Activated CD4-positive, alpha-beta T cell treated with anti-CD3 and anti-CD28 coated beads for 48 hours (primary cell): Measurements from ENCODE around the gene ERICH3.

ENCODE experiments used
- DNase-seq: peaks from one replicate; pipeline ENCODE4 v3.0.0-alpha.2; 2020

ERICH3 gene, protein sequence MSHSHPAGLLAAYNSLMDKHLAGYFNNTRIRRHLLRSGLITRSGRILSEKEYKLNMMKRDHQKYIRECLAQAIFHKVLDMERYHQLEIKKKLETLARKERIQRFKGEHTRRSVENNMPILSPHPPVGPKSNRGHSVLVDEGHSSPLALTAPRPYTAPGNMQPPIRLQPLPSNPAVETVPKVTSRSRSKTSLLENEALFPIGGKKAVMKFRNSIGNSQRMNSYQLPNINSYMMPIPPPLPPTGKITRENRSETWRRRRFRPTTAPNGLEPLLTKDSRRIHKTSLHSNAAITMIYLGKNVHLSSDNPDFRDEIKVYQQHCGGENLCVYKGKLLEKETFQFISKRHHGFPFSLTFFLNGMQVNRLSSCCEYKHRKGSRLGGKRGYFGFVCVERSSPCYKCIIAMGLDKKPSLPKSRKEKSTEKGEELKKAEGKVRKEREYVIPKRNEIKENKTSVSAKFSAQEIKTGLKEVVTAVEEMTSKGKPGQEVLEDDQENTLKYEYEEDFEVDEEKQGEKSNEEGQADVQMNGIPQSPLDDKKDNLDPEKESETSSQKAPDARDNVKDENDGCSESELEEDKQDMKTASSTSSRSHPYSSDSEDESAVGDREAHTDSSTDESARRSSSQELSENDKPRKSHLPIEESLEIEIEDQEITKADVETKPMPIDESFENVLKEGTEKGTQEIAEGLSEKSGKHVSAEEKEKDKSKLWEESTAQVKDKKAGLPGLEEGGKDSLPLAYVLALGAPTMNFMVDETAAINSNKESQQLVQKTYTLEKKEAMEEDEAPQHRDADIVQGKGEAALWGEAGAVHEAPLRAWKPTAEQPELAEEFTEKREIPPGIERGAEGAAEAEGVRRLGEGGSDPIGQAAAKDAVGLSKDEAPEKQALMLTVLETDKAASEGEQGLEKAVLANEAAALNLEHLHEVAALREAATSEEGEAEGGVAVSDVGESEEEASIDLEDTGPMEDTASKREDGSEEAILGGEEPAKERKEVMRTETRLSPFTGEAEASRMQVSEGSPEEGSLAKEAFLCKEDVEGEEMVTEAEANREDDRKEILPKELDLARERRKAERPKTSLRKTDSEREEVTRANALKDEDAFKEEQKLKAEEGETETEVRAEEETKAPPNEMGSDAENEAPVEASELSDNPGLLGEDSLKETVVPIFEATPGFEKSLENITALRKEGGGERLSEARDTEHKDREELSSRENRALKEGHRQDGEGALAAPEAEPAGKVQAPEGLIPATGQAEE (N-terminal part only)

DNA sequence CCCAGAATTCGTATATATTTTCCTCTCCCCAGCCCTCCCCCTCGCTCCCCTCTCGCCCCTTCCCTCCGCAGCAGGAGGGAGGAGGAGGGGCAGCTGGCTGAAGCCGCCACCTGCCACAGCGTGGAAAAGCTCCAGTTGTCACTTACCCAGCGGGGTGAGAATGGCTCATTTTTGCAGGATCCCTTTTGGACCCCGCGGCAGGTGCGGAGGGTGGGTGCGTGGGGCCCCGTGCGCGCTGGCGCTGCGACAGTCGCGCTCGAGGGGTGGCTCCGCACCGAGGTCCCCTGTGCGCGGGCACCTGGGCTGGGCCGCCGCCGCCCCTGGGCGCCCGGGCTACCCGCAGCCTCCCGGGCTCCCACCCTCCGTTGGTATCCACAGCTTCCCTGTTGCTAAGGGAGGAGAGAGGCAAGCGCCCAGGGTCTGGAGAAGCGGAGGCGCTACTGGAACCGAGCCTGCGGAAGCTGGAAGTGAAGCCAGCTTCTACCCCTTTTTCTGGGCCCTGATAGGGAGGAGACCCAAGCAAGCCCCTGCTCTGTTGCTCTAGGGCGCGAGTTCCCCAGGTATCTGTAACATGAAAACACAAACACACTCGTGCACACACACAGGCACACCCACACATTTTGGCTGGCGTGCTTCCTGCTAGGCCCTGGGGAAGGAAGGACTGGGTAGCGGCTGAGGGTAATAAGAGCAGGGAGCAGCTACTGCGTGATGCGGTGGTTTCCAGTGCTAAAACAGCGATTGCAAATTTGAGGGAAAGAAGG is at the start of gene ERICH3:
Gene ERICH3, minus strand, starts transcription at position 442 of the 761 bp plus-strand sequence. Its CDS starts 273 bp downstream, at position 169.
- no peak for DNase-seq

DNA sequence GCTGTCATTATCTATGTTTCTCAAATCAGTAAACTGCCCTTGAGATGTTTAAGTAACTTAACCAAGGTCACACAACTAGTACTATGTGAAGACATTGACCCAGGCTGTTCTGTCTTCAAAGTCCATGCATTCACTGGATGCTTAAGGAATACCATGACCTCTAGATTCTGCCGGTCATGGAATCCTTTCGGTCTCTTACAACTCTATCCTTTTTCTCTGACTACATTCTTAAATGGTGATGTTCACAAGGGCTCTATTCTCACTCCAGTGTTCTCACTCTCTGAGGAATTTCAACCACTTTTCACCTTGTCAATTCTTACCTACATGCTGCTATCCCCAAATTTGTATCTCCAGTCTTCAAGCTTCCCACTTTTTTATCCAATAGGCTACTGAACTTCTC is 44.0 kb upstream of the ERICH3 start:
- DNase-seq = no peak

DNA sequence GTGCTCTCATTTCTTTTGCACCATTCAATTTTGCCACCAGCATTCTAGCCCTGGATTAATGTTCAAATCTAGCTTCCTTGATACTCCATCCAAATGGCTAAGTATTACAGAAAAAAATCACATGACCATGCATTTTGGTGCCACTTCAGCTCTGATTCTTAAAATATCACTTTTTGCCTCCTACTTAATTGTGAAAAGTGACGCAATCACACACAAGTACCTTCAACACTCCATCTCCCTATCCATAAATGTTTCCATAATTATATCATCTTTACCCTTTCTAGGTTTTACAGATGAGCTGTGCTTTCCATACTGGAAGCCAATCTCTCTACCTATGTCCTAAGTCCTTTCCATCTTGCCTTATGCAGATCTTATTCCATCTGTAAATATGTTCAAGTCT is 43.2 kb upstream of the ERICH3 start:
- no peak for DNase-seq

DNA sequence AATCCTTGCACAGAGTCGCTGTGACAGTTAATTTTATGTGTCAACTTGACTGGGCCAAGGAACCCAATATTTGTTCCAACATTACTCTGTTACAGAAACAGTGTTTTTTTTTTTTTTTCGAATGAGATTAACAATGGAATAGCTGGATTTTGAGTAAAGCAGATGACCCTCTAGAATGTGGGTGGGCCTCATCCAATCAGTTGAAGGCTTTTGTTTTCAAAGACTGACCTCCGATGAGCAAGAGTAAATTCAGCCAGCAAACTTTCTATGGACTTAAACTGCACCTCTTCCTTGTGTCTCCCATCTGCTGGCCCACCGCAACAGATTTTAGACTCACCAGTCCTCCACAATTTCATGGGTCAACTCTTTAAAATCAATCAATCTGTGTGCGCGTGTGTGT is 42.2 kb upstream of the ERICH3 start:
- DNase-seq = no peak

DNA sequence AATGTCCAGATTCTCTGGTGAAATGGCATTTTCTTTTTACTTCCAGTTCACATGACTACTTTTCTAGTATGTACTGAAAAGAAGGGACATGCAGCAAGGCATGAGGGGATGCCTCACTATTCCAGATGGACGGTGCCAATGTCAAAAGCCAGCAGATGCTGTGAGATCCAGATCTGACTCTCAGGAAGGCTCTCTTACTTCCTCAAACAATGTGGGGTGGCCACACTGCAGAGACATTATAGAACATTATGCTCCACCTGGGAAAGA is 41.6 kb upstream of the ERICH3 start:
- DNase-seq = no peak

DNA sequence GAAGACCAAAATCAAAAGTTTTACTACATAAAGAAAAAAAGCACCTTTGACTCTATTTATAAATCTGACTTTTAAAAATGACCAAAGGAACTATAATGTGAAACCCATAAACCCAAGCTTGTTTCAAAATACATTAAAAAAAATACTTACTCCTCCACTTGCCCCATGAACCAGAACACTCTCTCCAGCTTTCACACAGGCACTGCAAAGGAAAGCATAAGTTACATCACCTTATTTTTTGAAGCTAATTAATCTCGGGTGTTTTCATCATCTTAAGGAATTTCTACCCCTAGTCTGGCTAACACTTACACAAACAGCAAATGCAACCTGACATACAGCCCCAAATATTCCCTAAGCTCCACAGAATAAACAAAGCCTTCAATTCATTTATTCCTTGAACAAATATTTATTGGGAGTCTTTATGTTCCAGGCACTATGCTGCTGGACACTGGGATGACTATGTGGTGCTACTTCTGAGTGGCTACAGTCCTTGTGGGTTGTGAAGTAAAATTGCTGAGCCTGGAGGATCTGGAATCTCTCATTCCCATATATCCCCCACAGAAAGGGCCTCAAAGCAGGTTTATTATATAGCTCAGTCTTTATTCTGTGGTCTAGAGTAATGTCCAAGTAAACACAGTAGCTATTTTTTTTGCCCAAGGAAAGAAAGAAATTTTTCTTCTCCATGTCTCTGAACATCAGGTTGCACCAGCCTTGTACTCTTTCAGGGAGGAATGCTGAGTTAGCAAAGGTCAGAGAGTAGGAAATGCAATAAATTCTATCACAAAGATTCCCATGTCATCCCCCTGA is 41.0 kb upstream of the ERICH3 start:
- no peak for DNase-seq

DNA sequence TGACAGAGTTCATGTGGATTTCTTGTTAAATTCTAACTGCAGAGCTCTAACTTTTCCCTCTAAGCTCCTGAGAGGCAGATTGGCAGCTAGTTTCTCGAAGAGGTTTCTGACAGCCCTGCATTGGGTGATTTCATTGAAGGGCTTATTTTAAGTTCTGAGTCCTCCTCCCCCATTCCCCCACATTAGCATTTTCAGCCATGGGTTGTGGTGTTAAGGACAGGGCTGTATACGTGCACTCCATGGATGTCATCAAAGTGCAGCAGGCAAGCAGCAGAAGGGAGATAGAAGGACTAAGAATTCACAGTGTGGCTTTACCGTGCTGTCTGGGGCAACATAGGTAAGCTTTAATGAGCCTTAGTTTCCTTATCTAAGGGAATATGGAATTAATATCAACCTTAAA is 40.3 kb upstream of the ERICH3 start:
- DNase-seq = no peak

DNA sequence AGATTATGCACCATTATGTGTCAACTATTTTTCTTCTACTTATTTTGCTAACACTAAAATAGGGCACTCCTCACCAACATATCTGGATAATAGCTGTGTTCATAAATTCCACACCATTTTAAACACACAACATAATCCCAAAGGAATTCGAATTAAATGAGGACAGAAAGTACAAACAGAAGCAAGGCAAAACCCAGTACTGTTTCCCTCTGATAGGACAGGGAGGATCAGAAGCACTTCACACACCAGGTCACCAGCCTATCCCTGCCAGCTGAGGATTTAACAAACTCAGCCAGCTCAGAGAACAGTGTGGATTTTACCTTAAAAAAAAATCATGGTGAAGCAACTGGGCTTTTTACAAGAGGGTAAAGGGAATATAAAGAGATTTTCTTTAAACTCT is 39.3 kb upstream of the ERICH3 start:
- DNase-seq = no peak

DNA sequence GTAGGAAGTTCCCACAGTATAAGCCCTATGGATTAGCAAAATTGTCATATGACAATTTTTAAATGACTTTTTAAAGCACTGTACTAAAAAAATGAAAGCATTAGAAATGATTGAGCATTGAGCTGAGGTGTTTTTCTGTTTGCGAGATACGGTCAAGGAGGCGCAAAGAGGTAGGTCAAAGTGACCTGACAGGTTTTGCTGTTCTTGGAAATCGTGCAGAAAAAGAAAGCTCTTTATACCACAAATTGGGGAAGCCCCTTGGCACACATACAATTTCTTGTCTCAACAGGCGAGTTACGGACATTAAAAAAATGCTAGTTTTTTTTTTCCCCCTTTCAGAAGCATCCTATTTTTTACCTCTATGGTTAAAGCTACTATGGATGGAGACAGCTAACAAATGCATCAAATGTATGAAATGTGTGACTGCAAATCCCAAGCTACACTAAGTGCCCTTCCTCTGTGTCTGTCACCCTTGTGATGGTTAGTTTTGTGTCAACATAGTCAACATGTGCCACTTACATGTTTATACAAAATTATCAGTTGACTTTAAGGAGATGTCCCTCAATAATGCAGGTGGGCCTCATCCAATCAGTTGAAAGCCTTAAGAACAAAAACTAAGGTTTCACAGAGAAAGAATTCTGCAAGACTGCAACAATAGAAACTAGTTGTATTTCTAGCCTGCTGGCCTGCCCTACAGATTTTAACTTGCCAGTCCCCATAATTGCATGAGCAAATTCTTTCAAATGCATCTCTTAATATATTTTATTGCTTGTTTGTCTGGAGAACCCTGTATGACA is 30.0 kb upstream of the ERICH3 start:
- no peak for DNase-seq

DNA sequence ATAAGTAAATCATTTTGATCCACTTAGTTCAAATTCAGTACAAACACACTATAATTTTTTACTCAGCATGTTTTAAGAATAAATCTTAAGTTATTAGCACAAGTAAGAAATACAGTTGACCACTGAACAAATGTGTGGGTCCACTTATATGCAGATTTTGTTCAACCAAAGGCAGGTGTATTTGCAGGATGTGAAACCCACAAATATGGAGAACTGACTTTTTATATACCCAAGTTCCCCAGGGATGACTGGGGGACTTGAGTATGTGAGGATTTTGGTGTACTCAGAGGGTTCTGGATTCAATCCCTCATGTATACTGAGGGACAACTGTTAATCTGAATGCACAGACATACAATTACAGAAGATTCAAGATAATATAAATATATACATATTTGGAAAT is 25.7 kb upstream of the ERICH3 start:
- DNase-seq = no peak

DNA sequence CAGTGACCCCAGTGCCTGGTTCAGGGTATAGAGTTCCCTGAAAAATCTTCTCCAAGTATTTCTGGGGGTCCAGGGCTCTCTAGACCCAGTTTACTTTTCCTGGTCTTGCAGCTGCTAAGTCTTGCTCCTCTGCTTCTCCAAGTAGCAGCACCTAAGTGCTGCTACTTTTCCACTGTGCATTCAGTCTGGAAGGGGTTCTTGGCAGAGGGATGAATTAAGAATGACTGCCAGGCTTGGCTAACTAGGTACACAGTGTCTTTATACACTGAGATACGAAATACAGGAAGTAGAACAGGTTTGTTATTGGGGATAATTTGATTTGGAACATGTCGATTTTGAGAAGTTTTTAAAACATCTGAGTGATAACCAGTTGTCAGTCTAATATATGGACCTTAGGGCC is 24.2 kb upstream of the ERICH3 start:
- DNase-seq = no peak

DNA sequence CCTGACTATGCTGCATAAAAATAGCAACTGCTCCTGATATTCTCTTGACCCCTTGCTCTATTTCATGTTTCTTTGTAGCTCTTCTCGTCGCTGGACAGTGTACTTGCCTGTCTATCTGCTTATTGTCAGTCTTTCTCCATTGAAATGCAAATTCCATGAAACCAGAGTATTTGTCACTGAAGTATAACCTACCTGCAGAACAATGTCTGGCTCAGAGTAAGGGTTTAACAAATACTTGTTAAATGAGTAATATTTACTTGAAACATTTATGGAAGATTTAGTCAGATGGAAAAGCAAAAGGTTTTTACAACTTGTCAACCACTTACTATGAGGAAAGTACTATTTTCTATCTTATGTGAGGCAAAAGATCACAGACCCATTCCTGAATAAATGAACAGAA is 19.9 kb upstream of the ERICH3 start:
- DNase-seq = no peak

DNA sequence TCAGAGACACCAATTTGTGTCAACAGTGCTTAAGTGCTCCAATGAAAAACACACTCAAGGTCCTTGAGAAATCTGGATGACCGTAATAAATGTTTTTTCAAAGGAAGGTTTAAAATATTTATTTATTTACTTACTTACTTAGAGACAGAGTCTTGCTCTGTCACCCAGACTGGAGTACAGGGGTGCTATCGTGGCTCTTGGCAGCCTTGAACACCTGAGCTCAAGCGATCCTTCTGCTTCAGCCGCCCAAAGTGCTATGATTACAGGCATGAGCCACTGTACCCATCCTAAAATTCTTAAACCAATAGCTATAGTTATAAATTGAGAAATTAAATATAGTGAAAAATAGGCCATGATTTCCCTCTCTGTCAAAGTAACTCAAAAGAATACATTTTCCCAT is 17.3 kb upstream of the ERICH3 start:
- no peak for DNase-seq

DNA sequence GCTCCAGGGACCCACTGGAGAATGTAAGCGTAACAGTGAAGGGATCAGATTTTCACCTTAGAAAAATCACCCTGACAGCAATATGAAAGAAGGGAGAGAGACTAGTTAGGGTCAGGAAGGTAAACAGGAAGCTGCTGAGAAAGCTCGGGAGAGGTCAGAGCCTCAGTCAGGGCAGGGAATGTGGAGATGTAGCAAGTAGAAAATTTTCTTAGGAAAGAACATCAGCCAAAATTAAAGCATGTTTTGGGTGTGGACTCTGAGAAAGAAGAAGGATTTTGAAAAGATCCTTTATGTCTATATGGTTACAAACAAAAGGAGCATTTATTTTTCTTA is 16.7 kb upstream of the ERICH3 start:
- no peak for DNase-seq

DNA sequence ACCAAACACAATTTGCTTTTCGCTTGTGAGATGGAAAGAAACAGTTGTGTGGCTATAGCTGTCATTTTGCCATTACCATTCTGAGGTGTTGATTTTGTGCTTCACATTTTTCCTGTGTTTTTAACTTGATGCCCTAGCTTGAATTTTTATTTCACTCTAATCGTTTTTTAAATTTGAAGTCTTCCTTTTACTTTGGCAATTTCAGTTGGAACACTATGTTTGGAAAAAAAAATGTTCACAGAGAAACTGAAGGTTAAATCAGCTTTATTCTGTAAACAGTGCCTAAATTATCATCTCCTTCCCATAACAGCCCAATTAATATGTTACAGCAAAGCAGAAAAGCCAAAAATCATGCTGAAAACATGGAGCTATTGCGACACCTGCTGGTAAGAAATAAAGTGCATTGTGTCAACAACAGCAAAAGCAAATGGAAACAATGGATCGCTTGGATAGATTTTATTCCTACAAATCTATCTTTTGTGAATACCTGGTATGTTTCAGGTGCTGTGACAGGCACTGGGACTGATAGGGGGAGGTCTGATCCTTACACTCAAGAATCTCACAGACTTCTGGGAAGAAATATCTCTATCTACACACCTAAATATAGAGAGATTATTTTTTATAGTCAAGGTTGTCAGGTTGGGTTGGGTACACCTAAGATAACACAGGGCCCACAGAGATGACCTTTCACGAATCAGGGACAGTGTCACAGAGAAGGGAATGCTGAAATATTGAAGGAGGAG is 16.2 kb upstream of the ERICH3 start:
- DNase-seq = peak; percentile 46

DNA sequence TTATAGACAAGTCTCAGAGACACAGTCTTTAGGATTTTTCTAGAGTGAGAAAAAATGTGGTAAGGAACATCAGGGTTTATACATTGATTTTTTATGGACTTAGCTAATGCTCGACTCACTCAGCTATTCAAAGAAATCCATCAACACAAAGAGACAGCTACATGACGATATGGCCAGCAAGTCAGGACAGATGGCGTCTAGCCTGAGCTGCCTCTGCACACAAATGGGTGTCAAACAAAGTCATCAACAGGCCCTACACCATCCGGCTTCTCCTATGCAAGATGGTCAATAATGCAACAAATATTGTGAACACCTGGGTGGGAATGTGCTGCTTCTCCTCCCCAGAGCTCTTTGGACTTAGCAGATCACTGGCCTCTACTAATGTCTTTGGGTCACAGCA is 13.3 kb upstream of the ERICH3 start:
- no peak for DNase-seq

DNA sequence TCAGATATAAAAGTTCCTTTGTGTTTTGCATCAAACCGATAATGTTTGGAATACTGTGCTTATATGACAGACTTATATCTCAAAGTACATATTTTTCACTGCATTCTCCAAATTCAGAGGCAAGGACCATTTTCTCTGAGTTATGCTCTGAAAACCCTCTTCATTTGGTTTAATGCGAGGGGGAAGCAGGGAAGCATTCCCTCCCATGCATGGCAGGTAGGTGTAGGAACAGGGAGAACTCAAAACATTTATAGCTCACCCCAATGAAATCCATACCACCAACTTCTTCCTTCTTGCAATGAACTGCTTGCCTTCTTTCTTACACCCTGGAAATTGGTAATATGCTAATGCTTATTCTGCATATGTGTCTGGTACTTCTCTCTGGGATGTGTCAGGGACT is 10.7 kb upstream of the ERICH3 start:
- no peak for DNase-seq

DNA sequence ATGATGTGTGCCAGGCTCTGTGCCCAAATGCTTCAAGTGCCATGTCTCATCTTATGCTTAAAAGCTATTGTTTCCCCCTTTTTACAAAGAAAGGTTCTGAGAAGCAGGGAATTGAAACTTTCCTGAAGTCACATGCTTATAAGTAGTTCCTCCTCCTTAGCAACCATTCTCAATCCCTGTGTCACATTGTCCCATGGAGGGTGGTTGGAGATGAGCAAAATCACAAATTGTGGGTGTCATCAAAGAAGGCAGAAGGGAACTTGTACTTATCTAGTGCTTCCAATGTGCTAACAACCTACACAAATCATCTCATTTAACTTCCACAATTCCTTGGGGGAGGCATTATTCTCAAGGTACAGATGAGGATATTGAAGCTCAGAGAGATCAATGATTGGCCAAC is 10.1 kb upstream of the ERICH3 start:
- DNase-seq = no peak

DNA sequence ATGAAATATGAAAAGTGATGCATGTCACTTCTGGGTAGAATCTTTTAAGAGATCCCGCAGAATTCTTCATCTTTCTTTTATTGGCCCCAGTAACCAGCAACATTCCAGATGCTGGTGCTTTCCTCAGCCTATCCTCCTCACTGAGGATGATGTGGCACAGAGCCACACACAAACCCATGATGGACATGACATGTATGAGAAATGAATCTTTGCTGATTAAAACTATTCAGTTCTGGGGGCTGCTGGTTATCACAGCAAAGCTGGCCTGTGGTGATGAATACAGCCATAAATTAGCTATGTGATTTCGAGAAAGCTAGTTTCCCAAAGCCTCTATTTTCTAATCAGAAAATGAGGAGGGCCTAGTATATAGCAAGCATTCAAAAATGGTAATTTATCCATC is 8.3 kb upstream of the ERICH3 start:
- DNase-seq = no peak

DNA sequence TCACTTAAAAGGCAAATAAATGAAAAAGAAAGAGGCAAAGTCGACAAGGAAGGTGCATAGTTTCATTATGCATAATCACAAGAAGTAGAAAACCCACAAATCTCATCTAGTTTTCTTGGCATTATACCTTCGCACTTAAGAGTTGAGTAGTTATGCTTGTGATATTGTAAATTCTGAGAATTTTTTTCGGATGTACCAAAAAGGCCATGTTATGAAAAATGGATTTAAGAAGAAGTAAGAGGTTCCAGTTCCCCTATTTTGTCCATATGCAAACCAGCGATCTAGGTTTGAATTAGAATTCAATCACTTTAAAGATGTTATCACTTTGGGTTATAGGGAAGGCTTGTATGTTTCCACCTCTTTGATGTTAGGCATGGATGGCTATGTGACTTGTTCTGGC is 7.9 kb upstream of the ERICH3 start:
- no peak for DNase-seq

DNA sequence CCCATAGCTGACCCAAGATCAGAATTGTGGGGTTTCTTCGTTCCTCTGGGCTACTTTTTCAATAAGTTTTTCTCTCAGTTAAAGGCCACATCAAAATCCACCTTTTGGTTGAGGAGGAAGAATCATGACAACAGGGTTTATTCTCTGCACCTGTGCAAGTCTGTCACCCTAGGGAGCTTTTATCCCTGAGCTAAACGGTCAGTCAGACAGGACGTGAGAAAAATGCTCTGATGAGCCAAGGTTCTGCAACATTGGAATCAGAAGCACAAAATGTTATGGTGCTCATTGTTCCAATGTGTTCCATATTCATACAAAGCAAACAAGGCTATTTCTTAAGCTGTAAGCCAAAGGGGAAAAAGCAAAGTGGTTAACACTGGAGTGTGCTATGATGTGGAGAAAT is 7.4 kb upstream of the ERICH3 start:
- DNase-seq = no peak
